Ovary (tissue), 3 donors: ENCODE data around the gene AFG3L2.

ENCODE experiments used
- POLR2A ChIP-seq: fragments of 450-650 bp; IDR thresholded peaks from one replicate; pipeline ENCODE4 v1.6.1; 2017; ENCODE audit warnings: antibody characterized with exemption, mild to moderate bottlenecking, moderate library complexity
- TF ChIP-seq, protein P1 (sequence below), 3 donors: fragments of 450-650 bp in 2 of 3; fragments of 200-600 bp in 1 of 3; IDR thresholded peaks; one replicate each; pipeline versions ENCODE4 v1.5.1 to v1.8.0; 2016 to 2022; ENCODE audit warnings: antibody characterized with exemption in 3 of 3, mild to moderate bottlenecking in 1 of 3
- donor health status: DM: no; HTN: no; CAD: no.

GRCh38 chr18:12423820-12424219 is 46.8 kb upstream of the AFG3L2 start:
- no peak for TF ChIP-seq POLR2A
- TF ChIP-seq, protein P1, sequence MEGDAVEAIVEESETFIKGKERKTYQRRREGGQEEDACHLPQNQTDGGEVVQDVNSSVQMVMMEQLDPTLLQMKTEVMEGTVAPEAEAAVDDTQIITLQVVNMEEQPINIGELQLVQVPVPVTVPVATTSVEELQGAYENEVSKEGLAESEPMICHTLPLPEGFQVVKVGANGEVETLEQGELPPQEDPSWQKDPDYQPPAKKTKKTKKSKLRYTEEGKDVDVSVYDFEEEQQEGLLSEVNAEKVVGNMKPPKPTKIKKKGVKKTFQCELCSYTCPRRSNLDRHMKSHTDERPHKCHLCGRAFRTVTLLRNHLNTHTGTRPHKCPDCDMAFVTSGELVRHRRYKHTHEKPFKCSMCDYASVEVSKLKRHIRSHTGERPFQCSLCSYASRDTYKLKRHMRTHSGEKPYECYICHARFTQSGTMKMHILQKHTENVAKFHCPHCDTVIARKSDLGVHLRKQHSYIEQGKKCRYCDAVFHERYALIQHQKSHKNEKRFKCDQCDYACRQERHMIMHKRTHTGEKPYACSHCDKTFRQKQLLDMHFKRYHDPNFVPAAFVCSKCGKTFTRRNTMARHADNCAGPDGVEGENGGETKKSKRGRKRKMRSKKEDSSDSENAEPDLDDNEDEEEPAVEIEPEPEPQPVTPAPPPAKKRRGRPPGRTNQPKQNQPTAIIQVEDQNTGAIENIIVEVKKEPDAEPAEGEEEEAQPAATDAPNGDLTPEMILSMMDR (IDR thresholded peaks at IDR 0.05) = no peak
